Heart left ventricle (tissue), 16 donors: ENCODE measurements around the gene NAALAD2. TPM values are rescaled to one million over a fixed set of nuclear protein-coding genes. Genes with fewer than 3 reads are reported as not detected.

ENCODE experiments used
- ATAC-seq, 4 donors: fragments of 200-7000 bp; cut with Tn5 transposase; one replicate each; pipeline ENCODE4 v1.9.1; 2020 to 2022; ENCODE audit warnings: moderate library complexity in 4 of 4, mild to moderate bottlenecking in 3 of 4, moderate number of reproducible peaks in 1 of 4
- DNase-seq, 5 donors: peaks; one replicate each; pipeline ENCODE4 v3.0.0-alpha.2; 2020
- H3K27ac ChIP-seq, 12 donors: fragments of 200-600 bp; sonication (generic) in 4 of 12; one replicate each; pipeline versions ENCODE4 v1.5.0 to v1.8.0; 2016 to 2022; ENCODE audit warnings: mild to moderate bottlenecking in 2 of 12
- H3K27me3 ChIP-seq, 9 donors: fragments of 200-600 bp; sonication (generic) in 2 of 9; one replicate each; pipeline versions ENCODE4 v1.5.1 to v1.8.0; 2016 to 2022; ENCODE audit warnings: mild to moderate bottlenecking in 3 of 9
- H3K36me3 ChIP-seq, 9 donors: fragments of 200-600 bp; sonication (generic) in 2 of 9; one replicate each; pipeline versions ENCODE4 v1.5.0 to v1.8.0; 2018 to 2022; ENCODE audit warnings: mild to moderate bottlenecking in 2 of 9
- H3K4me1 ChIP-seq, 12 donors: fragments of 200-600 bp; sonication (generic) in 4 of 12; one replicate each; pipeline versions ENCODE4 v1.5.0 to v1.8.0; 2016 to 2022; ENCODE audit warnings: mild to moderate bottlenecking in 3 of 12
- H3K4me3 ChIP-seq, 12 donors: fragments of 200-600 bp; sonication (generic) in 4 of 12; one replicate each; pipeline versions ENCODE4 v1.5.0 to v1.8.0; 2017 to 2022; ENCODE audit warnings: mild to moderate bottlenecking in 9 of 12, moderate library complexity in 4 of 12
- H3K9me3 ChIP-seq, 12 donors: fragments of 200-600 bp; sonication (generic) in 4 of 12; one replicate each; pipeline versions ENCODE4 v1.5.0 to v1.8.0; 2016 to 2022; ENCODE audit warnings: mild to moderate bottlenecking in 1 of 12
- CTCF ChIP-seq, 12 donors: fragments of 200-600 bp; sonication (generic) in 4 of 12; IDR thresholded peaks; one replicate each; pipeline versions ENCODE4 v1.5.0 to v1.8.0; 2018 to 2022; ENCODE audit warnings: antibody characterized with exemption in 12 of 12, mild to moderate bottlenecking in 5 of 12
- POLR2A ChIP-seq, 2 donors: fragments of 450-650 bp; IDR thresholded peaks; one replicate each; pipeline ENCODE4 v1.6.1; 2017; ENCODE audit warnings: antibody characterized with exemption in 2 of 2, mild to moderate bottlenecking in 2 of 2, moderate library complexity in 2 of 2
- WGBS, 4 donors: extraction: QIAGEN DNeasy Blood & Tissue Kit in 2 of 4; methylation state at CpG; one replicate each; pipeline versions ENCODE4 v1.1.5 to v1.1.7; 2013 to 2018; 5-methylcytosine and 5-hydroxymethylcytosine counted together
- intact Hi-C, 10 donors: fragments of 100-400 bp; cut with DNase I; formaldehyde crosslinking; loops; one replicate each; pipeline versions ENCODE4 v1.11.1 to v1.14.2; 2022
- polyA plus RNA-seq, 2 donors: library from polyadenylated mRNA; stranded (reverse); fragments of 200-250 nt; gene quantifications; one replicate each; pipeline ENCODE4 v1.2.3, GENCODE V29; 2013
- total RNA-seq, 9 donors: library from RNA; depleted of rRNA in 2 of 9; stranded (reverse); fragments of >200 nt in 2 of 9; fragmentation: NEBNext Ultra II Directional in 3 of 9; extraction: Animal tissue kit (Norgen Biotek cat#: 25700) in 3 of 9; gene quantifications; one replicate each; pipeline versions ENCODE4 v1.1.0 to v1.2.4, GENCODE V29; 2016 to 2023
- donor health status: ischemic (EF 13 %, LVEDD 7.1; RV severe dilation, severe dysfunction).
- donor health status: healthy with polysubstance abuse.
- donor health status: DM: no; HTN: yes; CAD: no.
- donor health status: DM: no; HTN: no; CAD: no.
- donor health status: ischemic (EF 25% LVEDD 6.9; RV normal size, moderate dysfunction).
- donor health status: ischemic (EF 25% LVEDD 5.7; RV mildly dilated, moderate dysfunction).
- donor health status: healthy.
- donor health status: DM: yes; HTN: yes; CAD: no.
- donor health status: ischemic (EF 35%, LVEDD 5.7; RV mildly dilated, moderate dysfunction).
- donor health status: nonischemic (EF 11% LVEDD 7.7; RV severe dilation, severe dysfunction).
- donor health status: DM: yes; HTN: yes; CAD: no.
- donor health status: PGD.
- donor health status: ischemic (EF 29% LVEDD 5.4; RV normal size, mild dysfunction).
- donor health status: nonischemic (EF 23%, LVEDD 6.1; RV moderate dilation, normal function).

The NAALAD2 gene
- total and polyA plus RNA-seq, 11 donors, result 0.16 to 0.91 (median 0.35) TPM

DNA sequence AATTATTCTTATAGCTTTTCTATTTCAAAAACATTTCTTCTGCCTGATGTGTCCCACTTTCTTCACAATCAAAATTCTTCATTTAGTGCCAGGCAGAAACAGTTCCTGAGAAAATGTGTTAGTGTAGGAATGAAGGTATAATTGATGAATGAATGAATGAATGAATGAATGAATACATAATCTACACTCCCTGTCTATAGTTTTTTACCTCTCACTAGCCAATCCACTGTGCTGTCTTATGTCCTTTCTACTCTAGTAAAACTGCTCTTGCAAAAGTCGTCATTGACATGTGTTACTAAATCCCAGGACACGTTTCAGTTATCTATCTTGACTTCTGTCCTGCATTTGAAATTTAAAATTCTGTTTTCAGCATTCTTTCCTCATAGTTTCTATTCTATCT, 45.5 kb downstream of the NAALAD2 start:
- H3K27ac ChIP-seq, result no peak overlapping the region
- TF ChIP-seq POLR2A (IDR thresholded peaks at IDR 0.05), result no peak
- TF ChIP-seq CTCF (IDR thresholded peaks at IDR 0.05), result no peak
- peaks cover 0 to 11% (median 0%) of the 10 kb centered on the region in 9 donors for H3K36me3 ChIP-seq
- intact Hi-C loops, result no loop called here
- ATAC-seq, result no peak
- no peak for DNase-seq
- no peaks in the 10 kb centered on the region for H3K4me1 ChIP-seq
- WGBS, 4 donors, result 36 to 81% (median 63%) methylated on average over 2 of the region's 2 CpGs
- H3K4me3 ChIP-seq, result no peak overlapping the region
- H3K9me3 ChIP-seq, result no peaks in the 10 kb centered on the region
- no peaks in the 10 kb centered on the region for H3K27me3 ChIP-seq

GRCh38 chr11:90187839-90188238, 53.4 kb downstream of the NAALAD2 start:
- WGBS, 4 donors, result 74 to 95% (median 91%) methylated on average over 3 of the region's 3 CpGs
- no peak overlapping the region for H3K27ac ChIP-seq
- H3K27me3 ChIP-seq, result no peaks in the 10 kb centered on the region
- TF ChIP-seq POLR2A (IDR thresholded peaks at IDR 0.05) (no peak), CTCF (IDR thresholded peaks at IDR 0.05) (no peak)
- H3K4me1 ChIP-seq, result no peaks in the 10 kb centered on the region
- DNase-seq, result no peak
- H3K9me3 ChIP-seq, result no peaks in the 10 kb centered on the region
- intact Hi-C loops, result no loop called here
- H3K36me3 ChIP-seq, result peaks cover 0 to 23% (median 0%) of the 10 kb centered on the region in 9 donors
- no peak for ATAC-seq
- no peak overlapping the region for H3K4me3 ChIP-seq

DNA sequence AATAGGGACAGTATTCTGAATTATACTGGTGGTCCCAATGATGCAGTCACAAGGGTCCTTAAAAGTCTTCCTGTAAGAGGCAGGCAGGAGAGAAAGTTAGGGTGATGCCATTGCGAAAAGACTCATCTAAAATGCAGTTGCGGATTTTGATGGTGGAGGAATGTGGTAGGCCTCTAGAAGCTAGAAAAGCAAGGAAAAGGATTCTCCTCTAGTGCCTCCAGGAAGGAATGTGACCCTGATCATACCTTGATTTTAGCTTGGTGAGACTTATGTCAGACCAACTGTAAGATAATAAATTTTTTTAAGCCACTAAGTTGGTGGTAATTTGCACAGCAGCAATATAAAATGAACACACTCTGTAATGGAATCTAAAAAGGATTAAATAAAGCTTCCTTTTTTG, 54.5 kb downstream of the NAALAD2 start:
- H3K27me3 ChIP-seq, result no peaks in the 10 kb centered on the region
- WGBS, 4 donors, result 93 to 100% (median 98%) methylated on average over 2 of the region's 2 CpGs
- no peak overlapping the region for H3K27ac ChIP-seq
- no peak for ATAC-seq
- H3K4me1 ChIP-seq, result no peaks in the 10 kb centered on the region
- no peak overlapping the region for H3K4me3 ChIP-seq
- intact Hi-C loops, result no loop called here
- no peak for DNase-seq
- peaks cover 0 to 23% (median 0%) of the 10 kb centered on the region in 9 donors for H3K36me3 ChIP-seq
- TF ChIP-seq CTCF (IDR thresholded peaks at IDR 0.05) (no peak), POLR2A (IDR thresholded peaks at IDR 0.05) (no peak)
- H3K9me3 ChIP-seq, result no peaks in the 10 kb centered on the region

DNA sequence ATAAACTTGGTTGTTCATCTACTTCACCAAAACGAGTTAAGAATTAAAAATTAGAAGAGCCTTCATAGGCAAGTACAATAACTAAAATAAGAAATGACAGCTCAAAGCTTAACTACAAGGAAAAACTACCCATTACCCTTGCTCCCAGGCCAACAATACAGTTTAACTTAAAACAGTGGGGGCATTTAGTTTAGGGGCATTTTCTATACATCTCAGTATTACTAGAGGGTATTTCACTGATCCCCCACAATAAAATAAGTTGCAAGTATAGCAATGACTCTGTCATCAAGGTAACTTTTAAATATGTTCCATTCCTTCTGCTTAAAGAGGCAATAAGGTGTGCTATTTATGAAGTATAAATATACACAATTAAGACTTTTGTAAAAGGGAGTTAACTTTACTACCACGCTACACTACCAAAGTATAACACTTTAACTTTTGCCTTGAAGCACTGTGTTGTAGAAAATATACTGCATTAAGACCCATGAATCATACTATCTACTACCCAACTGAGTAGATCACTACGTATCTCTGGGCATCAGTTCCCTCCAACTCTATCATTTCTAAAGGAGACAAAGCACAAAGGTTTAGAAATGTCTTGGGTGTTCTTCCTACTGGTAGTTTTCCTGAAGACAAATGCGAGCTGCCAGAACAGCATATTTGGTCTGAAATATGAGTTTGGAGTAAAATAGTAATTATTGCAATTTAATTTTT, 58.6 kb downstream of the NAALAD2 start:
- intact Hi-C loops, result no loop called here
- Histone ChIP-seq H3K36me3 (peaks cover 0 to 27% (median 4%) of the 10 kb centered on the region in 9 donors), H3K27me3 (no peaks in the 10 kb centered on the region), H3K4me1 (no peaks in the 10 kb centered on the region), H3K27ac (no peak overlapping the region), H3K9me3 (no peaks in the 10 kb centered on the region), H3K4me3 (no peak overlapping the region)
- no peak for TF ChIP-seq CTCF (IDR thresholded peaks at IDR 0.05)
- TF ChIP-seq POLR2A (IDR thresholded peaks at IDR 0.05), result no peak
- no peak for DNase-seq
- no peak for ATAC-seq
- 91 to 97% (median 93%) methylated on average over 4 of the region's 4 CpGs for WGBS, 4 donors
